ENCODE results near the gene FFAR2. TPM values are rescaled to one million over a fixed set of nuclear protein-coding genes. Genes with fewer than 3 reads are reported as not detected.

The FFAR2 gene
- total RNA-seq, 1 donor from 2014 or later: not detected

DNA sequence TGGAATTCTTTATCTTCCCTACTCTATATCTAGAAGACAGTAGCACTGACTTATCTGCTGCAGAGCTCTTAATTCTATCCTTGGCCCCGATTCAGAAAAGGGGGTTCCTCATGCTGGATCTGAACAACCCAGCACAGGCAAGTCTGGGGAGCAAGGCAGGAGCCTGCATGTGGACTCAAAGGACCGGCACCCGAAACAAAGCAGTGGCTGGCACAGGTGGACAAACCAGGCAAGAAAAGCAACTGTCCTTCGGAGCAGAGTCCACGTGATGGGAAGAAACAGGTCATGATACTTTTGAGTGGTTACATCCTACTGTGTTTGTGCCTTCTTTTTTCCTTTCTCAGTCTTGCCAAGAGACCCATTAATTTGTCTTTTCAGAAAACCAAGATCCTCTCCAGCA is 38.9 kb upstream of the FFAR2 start:
- DNase-seq (no peak), ATAC-seq (ENCODE audit: low read depth) (no peak)
- Mint-ChIP-seq H3K27me3 (peaks cover 10% of the 10 kb centered on the region), H3K4me3 (no peak overlapping the region), H3K4me1 (peaks cover 12% of the 10 kb centered on the region), H3K27ac (no peak overlapping the region), H3K9me3 (no peaks in the 10 kb centered on the region), H3K36me3 (ENCODE audit: low read depth) (no peaks in the 10 kb centered on the region)
- intact Hi-C loops (cut with micrococcal nuclease): loop anchor here (5.0 kb wide), 2 partner anchors 33 to 58 kb away; no protein-coding TSS in a partner anchor
- TF ChIP-seq, protein P1, sequence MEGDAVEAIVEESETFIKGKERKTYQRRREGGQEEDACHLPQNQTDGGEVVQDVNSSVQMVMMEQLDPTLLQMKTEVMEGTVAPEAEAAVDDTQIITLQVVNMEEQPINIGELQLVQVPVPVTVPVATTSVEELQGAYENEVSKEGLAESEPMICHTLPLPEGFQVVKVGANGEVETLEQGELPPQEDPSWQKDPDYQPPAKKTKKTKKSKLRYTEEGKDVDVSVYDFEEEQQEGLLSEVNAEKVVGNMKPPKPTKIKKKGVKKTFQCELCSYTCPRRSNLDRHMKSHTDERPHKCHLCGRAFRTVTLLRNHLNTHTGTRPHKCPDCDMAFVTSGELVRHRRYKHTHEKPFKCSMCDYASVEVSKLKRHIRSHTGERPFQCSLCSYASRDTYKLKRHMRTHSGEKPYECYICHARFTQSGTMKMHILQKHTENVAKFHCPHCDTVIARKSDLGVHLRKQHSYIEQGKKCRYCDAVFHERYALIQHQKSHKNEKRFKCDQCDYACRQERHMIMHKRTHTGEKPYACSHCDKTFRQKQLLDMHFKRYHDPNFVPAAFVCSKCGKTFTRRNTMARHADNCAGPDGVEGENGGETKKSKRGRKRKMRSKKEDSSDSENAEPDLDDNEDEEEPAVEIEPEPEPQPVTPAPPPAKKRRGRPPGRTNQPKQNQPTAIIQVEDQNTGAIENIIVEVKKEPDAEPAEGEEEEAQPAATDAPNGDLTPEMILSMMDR (IDR thresholded peaks at IDR 0.05): no peak
- ChIA-PET CTCF (no interaction called here), POLR2A (interaction anchor here (0.5 kb wide), 1 partner anchor 46 kb away, joined by 6 read pairs; no protein-coding TSS in a partner anchor)

DNA sequence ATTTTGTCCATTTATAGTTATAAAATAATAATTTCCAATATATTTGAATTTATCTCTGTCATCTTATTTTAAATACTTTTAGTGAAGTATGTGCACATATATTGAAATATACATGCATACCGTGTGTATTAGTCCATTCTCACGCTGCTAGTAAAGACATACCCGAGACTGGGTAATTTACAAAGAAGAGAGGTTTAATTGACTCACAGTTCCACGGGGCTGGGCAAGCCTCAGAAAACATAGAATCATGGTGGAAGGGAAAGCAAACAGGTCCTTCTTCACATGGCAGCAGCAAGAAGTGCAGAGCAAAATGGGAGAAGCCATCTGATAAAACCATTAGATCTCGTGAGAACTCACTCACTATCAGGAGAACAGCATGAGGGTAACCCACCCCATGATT is 37.6 kb upstream of the FFAR2 start:
- H3K27me3 Mint-ChIP-seq: peaks cover 11% of the 10 kb centered on the region
- H3K4me3 Mint-ChIP-seq: no peak overlapping the region
- intact Hi-C loops (cut with micrococcal nuclease): no loop called here
- ChIA-PET CTCF (no interaction called here), POLR2A (no interaction called here)
- no peak for DNase-seq
- no peaks in the 10 kb centered on the region for H3K36me3 Mint-ChIP-seq (ENCODE audit: low read depth)
- H3K9me3 Mint-ChIP-seq: no peaks in the 10 kb centered on the region
- H3K4me1 Mint-ChIP-seq: peaks cover 12% of the 10 kb centered on the region
- TF ChIP-seq, protein P1 (IDR thresholded peaks at IDR 0.05): no peak
- no peak overlapping the region for H3K27ac Mint-ChIP-seq
- ATAC-seq (ENCODE audit: low read depth): no peak

DNA sequence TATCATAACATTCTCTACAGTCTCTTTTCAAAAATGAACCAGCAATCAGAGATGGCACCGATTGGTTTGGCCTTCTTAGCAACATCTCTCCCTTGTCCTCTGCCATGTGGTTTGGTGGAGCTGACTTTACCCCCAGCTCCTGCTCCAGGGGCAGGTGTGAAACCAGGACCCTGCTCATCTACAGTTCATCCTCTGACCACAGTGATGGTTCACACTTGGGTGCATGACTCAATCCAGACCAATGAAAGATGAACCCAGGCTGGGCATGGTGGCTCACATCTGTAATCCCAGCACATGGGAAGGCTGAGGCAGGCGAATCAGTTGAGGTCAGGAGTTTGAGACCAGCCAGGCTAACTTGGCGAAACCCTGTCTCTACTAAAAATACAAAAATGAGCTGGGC is 33.6 kb upstream of the FFAR2 start:
- peaks cover 22% of the 10 kb centered on the region for H3K27me3 Mint-ChIP-seq

DNA sequence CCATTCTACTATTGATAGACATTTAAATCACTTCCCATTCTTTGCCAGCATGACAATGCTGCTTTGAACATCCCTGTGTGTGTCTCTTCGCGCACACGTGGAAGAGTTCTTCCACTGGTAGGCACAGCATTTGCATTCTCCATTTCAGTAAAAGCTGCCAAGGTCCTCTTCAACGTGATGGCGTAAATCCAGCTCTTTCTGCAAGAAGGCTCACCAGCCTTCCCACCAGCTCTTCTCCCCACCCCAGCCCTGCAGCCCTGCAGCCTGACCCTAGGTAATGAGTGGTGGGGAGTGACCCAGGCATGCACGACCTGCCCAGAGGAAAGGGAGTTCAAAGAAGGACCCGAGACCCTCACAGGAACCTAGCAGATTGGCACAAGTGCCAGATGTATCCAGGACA is 31.7 kb upstream of the FFAR2 start:
- H3K27ac Mint-ChIP-seq: no peak overlapping the region
- no peak for DNase-seq
- CTCF ChIA-PET: no interaction called here
- no peaks in the 10 kb centered on the region for H3K36me3 Mint-ChIP-seq (ENCODE audit: low read depth)
- H3K27me3 Mint-ChIP-seq: peaks cover 22% of the 10 kb centered on the region
- H3K9me3 Mint-ChIP-seq: no peaks in the 10 kb centered on the region
- no peak for ATAC-seq (ENCODE audit: low read depth)
- POLR2A ChIA-PET: interaction anchor here (0.5 kb wide), 1 partner anchor 329 kb away, joined by 5 read pairs; the partner anchor contains the start of genes PSENEN and U2AF1L4
- H3K4me3 Mint-ChIP-seq: no peak overlapping the region
- peaks cover 11% of the 10 kb centered on the region for H3K4me1 Mint-ChIP-seq
- TF ChIP-seq, protein P1 (IDR thresholded peaks at IDR 0.05): no peak
- intact Hi-C loops (cut with micrococcal nuclease): no loop called here

More for the DNA sequence above, 33.6 kb upstream of the FFAR2 start:
- ATAC-seq (ENCODE audit: low read depth) (no peak), DNase-seq (no peak)
- CTCF ChIA-PET: no interaction called here
- TF ChIP-seq, protein P1 (IDR thresholded peaks at IDR 0.05): no peak
- Mint-ChIP-seq H3K9me3 (no peaks in the 10 kb centered on the region), H3K4me3 (no peak overlapping the region), H3K36me3 (ENCODE audit: low read depth) (no peaks in the 10 kb centered on the region), H3K27ac (no peak overlapping the region), H3K4me1 (peaks cover 6% of the 10 kb centered on the region)
- POLR2A ChIA-PET: no interaction called here
- intact Hi-C loops (cut with micrococcal nuclease): no loop called here

DNA sequence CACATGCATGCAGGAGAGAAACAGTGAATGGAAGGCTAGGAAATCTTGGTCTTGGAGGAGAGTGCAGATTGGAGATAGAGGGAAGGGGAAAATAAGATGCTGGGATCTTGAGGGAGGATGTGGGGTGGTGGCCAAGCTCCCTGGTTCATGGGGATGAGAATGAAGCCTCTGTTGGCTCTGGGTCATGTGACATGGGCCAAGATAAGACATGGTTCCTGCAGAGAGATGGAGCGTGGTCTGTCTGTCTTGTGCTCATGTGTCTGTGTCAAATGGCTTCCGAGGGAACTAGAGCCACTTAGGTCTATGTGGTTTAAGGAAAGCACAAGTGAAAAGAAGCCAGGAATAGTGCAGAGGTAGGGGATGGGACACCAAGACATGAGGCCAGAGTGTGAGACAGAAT is 30.8 kb upstream of the FFAR2 start:
- CTCF ChIA-PET: no interaction called here
- DNase-seq: no peak
- H3K27ac Mint-ChIP-seq: no peak overlapping the region
- POLR2A ChIA-PET: no interaction called here
- H3K4me3 Mint-ChIP-seq: no peak overlapping the region
- H3K36me3 Mint-ChIP-seq (ENCODE audit: low read depth): no peaks in the 10 kb centered on the region
- peaks cover 11% of the 10 kb centered on the region for H3K4me1 Mint-ChIP-seq
- no peak for ATAC-seq (ENCODE audit: low read depth)
- TF ChIP-seq, protein P1 (IDR thresholded peaks at IDR 0.05): no peak
- no peaks in the 10 kb centered on the region for H3K9me3 Mint-ChIP-seq
- H3K27me3 Mint-ChIP-seq: peaks cover 22% of the 10 kb centered on the region
- intact Hi-C loops (cut with micrococcal nuclease): no loop called here

Data from activated B cell treated with CpG ODN at 0.5 μM for 24 hours (primary cell).